Natural killer cell (primary cell): ENCODE measurements around the gene C13orf42. TPM values are rescaled to one million over a fixed set of nuclear protein-coding genes. Genes with fewer than 3 reads are reported as not detected.

Experiments used
- ATAC-seq, 3 donors: fragments of 150-1000 bp in 2 of 3; fragments of 200-7000 bp in 1 of 3; cut with Tn5 transposase; 1 replicate in 1 of 3; 2 replicates in 2 of 3; pipeline ENCODE4 v1.10.0; 2021; ENCODE audit warnings: mild to moderate bottlenecking in 2 of 3, moderate library complexity in 2 of 3
- DNase-seq, 2 donors: peaks; one replicate each; pipeline versions ENCODE4 v3.0.0 to v3.0.0-alpha.2; 2013 to 2021; ENCODE audit warnings: mixed read lengths in 1 of 2
- H3K27ac ChIP-seq: one replicate; pipeline ENCODE4 v1.5.1; 2013; ENCODE audit warnings: mild to moderate bottlenecking, low read length
- H3K27me3 ChIP-seq: one replicate; pipeline ENCODE4 v1.6.1; 2013; ENCODE audit warnings: low read length; ENCODE audit not compliant: control insufficient read depth, insufficient read depth
- H3K36me3 ChIP-seq: one replicate; pipeline ENCODE4 v1.6.1; 2013; ENCODE audit warnings: low read length; ENCODE audit not compliant: control insufficient read depth, insufficient read depth
- H3K4me1 ChIP-seq: one replicate; pipeline ENCODE4 v1.6.1; 2013; ENCODE audit warnings: low read length; ENCODE audit not compliant: control insufficient read depth, insufficient read depth
- H3K4me3 ChIP-seq: one replicate; pipeline ENCODE4 v1.5.1; 2013; ENCODE audit warnings: low read length
- H3K9me3 ChIP-seq: one replicate; pipeline ENCODE4 v1.6.1; 2013; ENCODE audit warnings: low read length; ENCODE audit not compliant: control insufficient read depth, insufficient read depth
- H3K27ac Mint-ChIP-seq, 2 donors: one replicate each; pipeline ENCODE4 v1.8.0; 2022; ENCODE audit warnings: mild to moderate bottlenecking in 2 of 2, mixed read lengths in 2 of 2, moderate library complexity in 1 of 2
- H3K27me3 Mint-ChIP-seq, 2 donors: one replicate each; pipeline ENCODE4 v1.8.0; 2022; ENCODE audit warnings: low read depth in 2 of 2, mixed read lengths in 2 of 2
- H3K36me3 Mint-ChIP-seq: one replicate; pipeline ENCODE4 v1.8.0; 2022; ENCODE audit warnings: mixed read lengths
- H3K4me1 Mint-ChIP-seq, 2 donors: one replicate each; pipeline ENCODE4 v1.8.0; 2022; ENCODE audit warnings: mixed read lengths in 2 of 2
- H3K4me3 Mint-ChIP-seq: one replicate; pipeline ENCODE4 v1.8.0; 2022; ENCODE audit warnings: mild to moderate bottlenecking, moderate library complexity, mixed read lengths
- H3K9me3 Mint-ChIP-seq, 2 donors: one replicate each; pipeline ENCODE4 v1.8.0; 2022; ENCODE audit warnings: mixed read lengths in 2 of 2
- CTCF ChIP-seq: fragments of 200-600 bp; IDR thresholded peaks from one replicate; pipeline ENCODE4 v1.8.0; 2022; ENCODE audit warnings: antibody characterized with exemption
- WGBS: methylation state at CpG from one replicate; pipeline ENCODE4 v1.1.7; 2013; ENCODE audit warnings: missing lambda C conversion rate; ENCODE audit not compliant: insufficient coverage; 5-methylcytosine and 5-hydroxymethylcytosine counted together
- intact Hi-C: fragments of 100-400 bp; cut with micrococcal nuclease; formaldehyde crosslinking; loops from one replicate; pipeline ENCODE4 v1.14.2; 2022
- total RNA-seq, 4 donors: library from RNA; stranded (reverse); fragments of 120-200 nt in 1 of 4; gene quantifications; one replicate each; pipeline versions ENCODE4 v1.2.3 to v1.2.4, GENCODE V29; 2013 to 2022

C13orf42 gene
- total RNA-seq, 3 donors from 2014 or later (not counting 1 experiment from before 2014, with no cell fraction given), result not detected

DNA sequence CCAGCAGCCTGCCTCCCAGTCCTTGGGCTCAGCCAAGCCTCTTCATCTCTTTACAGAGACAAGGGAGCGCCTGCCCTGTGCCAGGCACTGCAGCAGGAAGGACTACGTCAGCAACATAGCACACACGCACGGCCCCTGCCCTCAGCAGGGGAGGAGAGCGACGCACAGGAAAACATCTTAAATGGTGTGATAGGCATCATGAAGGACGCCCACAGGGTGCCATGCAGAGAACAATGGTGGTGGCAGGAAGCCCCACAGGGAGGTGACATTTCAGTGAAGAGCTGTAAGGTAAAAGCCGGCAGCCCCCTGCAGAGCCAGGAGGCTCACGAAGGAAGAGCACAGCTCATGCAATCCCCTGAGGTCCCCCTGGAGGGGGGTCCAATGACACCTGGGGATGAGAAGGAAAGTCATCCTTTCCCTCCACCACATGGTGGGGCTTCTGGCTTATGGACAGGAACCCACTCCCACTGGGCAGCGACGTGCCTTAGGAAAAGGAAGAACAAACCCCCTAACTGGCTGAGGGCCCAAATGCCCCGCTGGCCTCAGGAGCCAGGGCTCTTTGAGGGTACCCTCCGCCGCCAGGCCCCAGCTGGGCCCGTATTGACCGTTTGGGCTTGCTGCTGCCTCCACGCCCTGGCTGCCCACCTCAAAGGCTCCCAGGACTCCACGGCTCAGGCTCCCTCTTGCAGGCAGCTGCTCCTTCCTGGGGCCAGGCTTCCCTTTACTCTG is 37.3 kb upstream of the C13orf42 start:
- peak in 1 of 2 donors; percentile 9 for DNase-seq
- intact Hi-C loops, result no loop called here
- Histone ChIP-seq H3K4me3 (no peak overlapping the region), H3K27me3 (no peaks in the 10 kb centered on the region), H3K36me3 (no peaks in the 10 kb centered on the region), H3K9me3 (no peaks in the 10 kb centered on the region), H3K4me1 (no peaks in the 10 kb centered on the region), H3K27ac (no peak overlapping the region)
- Mint-ChIP-seq H3K4me1 (no peaks in the 10 kb centered on the region), H3K36me3 (no peaks in the 10 kb centered on the region), H3K27me3 (peaks cover 14 to 45% of the 10 kb centered on the region in 2 donors), H3K4me3 (no peak overlapping the region), H3K9me3 (no peaks in the 10 kb centered on the region), H3K27ac (no peak overlapping the region)
- peak in 2 of 3 donors; percentile 42 to 54 for ATAC-seq
- WGBS, result 81% methylated on average over 18 of the region's 18 CpGs
- no peak for TF ChIP-seq CTCF

GRCh38 chr13:51147732-51148131 is 36.7 kb upstream of the C13orf42 start:
- no peaks in the 10 kb centered on the region for H3K4me1 Mint-ChIP-seq
- Histone ChIP-seq H3K4me3 (no peak overlapping the region), H3K4me1 (no peaks in the 10 kb centered on the region), H3K27ac (no peak overlapping the region), H3K9me3 (no peaks in the 10 kb centered on the region), H3K27me3 (no peaks in the 10 kb centered on the region), H3K36me3 (no peaks in the 10 kb centered on the region)
- no peak overlapping the region for H3K4me3 Mint-ChIP-seq
- peaks cover 12 to 39% of the 10 kb centered on the region in 2 donors for H3K27me3 Mint-ChIP-seq
- intact Hi-C loops, result no loop called here
- no peak for DNase-seq
- no peaks in the 10 kb centered on the region for H3K36me3 Mint-ChIP-seq
- no peak overlapping the region for H3K27ac Mint-ChIP-seq
- ATAC-seq, result no peak
- no peaks in the 10 kb centered on the region for H3K9me3 Mint-ChIP-seq
- WGBS, result 77% methylated on average over 7 of the region's 7 CpGs
- no peak for TF ChIP-seq CTCF

- intact Hi-C loops, result no loop called here
- Histone ChIP-seq H3K27me3 (no peaks in the 10 kb centered on the region), H3K9me3 (no peaks in the 10 kb centered on the region), H3K4me3 (no peak overlapping the region), H3K4me1 (no peaks in the 10 kb centered on the region), H3K36me3 (no peaks in the 10 kb centered on the region), H3K27ac (no peak overlapping the region)
- H3K9me3 Mint-ChIP-seq, result no peaks in the 10 kb centered on the region
- 96% methylated on average over 1 of the region's 1 CpG for WGBS
- no peaks in the 10 kb centered on the region for H3K36me3 Mint-ChIP-seq
- no peak overlapping the region for H3K27ac Mint-ChIP-seq
- TF ChIP-seq CTCF, result no peak
- H3K27me3 Mint-ChIP-seq, result peaks cover 12 to 34% of the 10 kb centered on the region in 2 donors
- H3K4me1 Mint-ChIP-seq, result no peaks in the 10 kb centered on the region
- ATAC-seq (no peak), DNase-seq (no peak)
- no peak overlapping the region for H3K4me3 Mint-ChIP-seq
Observed at GRCh38 chr13:51146667-51147066, 35.6 kb upstream of the C13orf42 start.

DNA sequence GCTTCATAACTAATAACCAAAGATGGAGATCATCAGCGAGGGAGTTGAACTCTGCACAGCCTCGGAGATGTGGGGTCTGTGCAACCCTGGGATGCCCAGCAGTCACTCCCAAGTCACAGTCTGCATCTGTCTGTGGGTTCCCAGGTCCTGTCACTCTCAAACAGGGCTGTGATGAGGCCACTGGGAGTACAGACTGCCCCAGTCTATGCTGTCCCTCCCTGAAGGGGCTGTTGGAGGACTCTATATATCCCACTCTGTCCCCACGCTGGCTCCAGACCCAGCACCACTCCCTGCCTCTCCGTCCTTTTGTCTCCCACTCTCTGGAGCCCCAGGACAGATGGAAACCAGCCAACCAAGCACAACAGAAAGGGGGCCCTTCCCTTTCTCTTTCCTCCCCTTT is 26.2 kb upstream of the C13orf42 start:
- H3K4me3 ChIP-seq, result no peak overlapping the region
- intact Hi-C loops, result no loop called here
- no peaks in the 10 kb centered on the region for H3K9me3 ChIP-seq
- DNase-seq, result no peak
- Mint-ChIP-seq H3K27me3 (peaks cover 0 to 11% of the 10 kb centered on the region in 2 donors), H3K36me3 (no peaks in the 10 kb centered on the region), H3K27ac (no peak overlapping the region), H3K4me3 (no peak overlapping the region), H3K4me1 (peaks cover 0 to 5% of the 10 kb centered on the region in 2 donors), H3K9me3 (no peaks in the 10 kb centered on the region)
- H3K27me3 ChIP-seq, result no peaks in the 10 kb centered on the region
- WGBS, result 90% methylated on average over 4 of the region's 4 CpGs
- no peak for TF ChIP-seq CTCF
- no peaks in the 10 kb centered on the region for H3K4me1 ChIP-seq
- H3K27ac ChIP-seq, result no peak overlapping the region
- no peaks in the 10 kb centered on the region for H3K36me3 ChIP-seq
- no peak for ATAC-seq
